Sigmoid colon (tissue), 7 donors: Measurements from ENCODE around the gene SMIM28. TPM values are rescaled to one million over a fixed set of nuclear protein-coding genes. Genes with fewer than 3 reads are reported as not detected.

ENCODE experiments used
- DNase-seq: peaks from one replicate; pipeline ENCODE4 v3.0.0-alpha.2; 2019
- H3K27ac ChIP-seq, 4 donors: fragments of 200-600 bp; sonication (generic); one replicate each; pipeline ENCODE4 v1.5.1; 2016 to 2019; ENCODE audit warnings: mild to moderate bottlenecking in 1 of 4
- H3K27me3 ChIP-seq, 3 donors: fragments of 200-600 bp; sonication (generic); one replicate each; pipeline ENCODE4 v1.5.1; 2019; ENCODE audit warnings: mild to moderate bottlenecking in 1 of 3
- H3K36me3 ChIP-seq, 4 donors: fragments of 200-600 bp; sonication (generic); one replicate each; pipeline ENCODE4 v1.5.1; 2016 to 2019
- H3K4me1 ChIP-seq, 4 donors: fragments of 200-600 bp; sonication (generic); one replicate each; pipeline ENCODE4 v1.5.1; 2017 to 2019
- H3K4me3 ChIP-seq, 4 donors: fragments of 200-600 bp; sonication (generic); one replicate each; pipeline ENCODE4 v1.5.1; 2017 to 2019; ENCODE audit warnings: mild to moderate bottlenecking in 2 of 4, moderate library complexity in 1 of 4
- H3K9me3 ChIP-seq, 4 donors: fragments of 200-600 bp in 3 of 4; sonication (generic) in 3 of 4; one replicate each; pipeline versions ENCODE4 v1.5.1 to v1.6.1; 2013 to 2019
- EP300 ChIP-seq, 4 donors: sonication (generic); formaldehyde crosslinking; IDR thresholded peaks; one replicate each; pipeline ENCODE4 v1.6.1; 2017; ENCODE audit warnings: antibody characterized with exemption in 4 of 4
- POLR2A ChIP-seq, 2 donors: fragments of 450-650 bp; IDR thresholded peaks; one replicate each; pipeline ENCODE4 v1.6.1; 2016; ENCODE audit warnings: antibody characterized with exemption in 2 of 2, mild to moderate bottlenecking in 2 of 2, moderate library complexity in 2 of 2
- POLR2AphosphoS5 ChIP-seq, 4 donors: sonication (generic); formaldehyde crosslinking; IDR thresholded peaks; one replicate each; pipeline ENCODE4 v1.6.1; 2017; ENCODE audit warnings: antibody characterized with exemption in 4 of 4
- WGBS, 2 donors: extraction: QIAGEN DNeasy Blood & Tissue Kit; methylation state at CpG; one replicate each; pipeline ENCODE4 v1.1.7; 2013; 5-methylcytosine and 5-hydroxymethylcytosine counted together
- intact Hi-C: fragments of 100-400 bp; cut with DNase I; formaldehyde crosslinking; loops from one replicate; pipeline ENCODE4 v1.15.1; 2023
- polyA plus RNA-seq, 3 donors: library from polyadenylated mRNA; stranded (reverse); fragments of 200-250 nt; gene quantifications; one replicate each; pipeline ENCODE4 v1.2.3, GENCODE V29; 2013
- total RNA-seq, 4 donors: library from RNA; depleted of rRNA; stranded (reverse); fragments of >200 nt; gene quantifications; one replicate each; pipeline ENCODE4 v1.1.0, GENCODE V29; 2016
- TF ChIP-seq, protein P1 (sequence below), 4 experiments: fragments of 450-650 bp in 3 of 4; fragments of 200-600 bp in 1 of 4; IDR thresholded peaks; one replicate each; pipeline ENCODE4 v1.5.1; 2016 to 2019; ENCODE audit warnings: antibody characterized with exemption in 4 of 4, mild to moderate bottlenecking in 3 of 4, moderate library complexity in 2 of 4
- donor health status: healthy with polysubstance abuse.
- donor health status: Bipolar disorder and iron deficiency.
- donor health status: healthy.

Gene SMIM28
- total and polyA plus RNA-seq, 7 donors = 0.66 to 5.3 (median 4.6) TPM; not detected in 2

DNA sequence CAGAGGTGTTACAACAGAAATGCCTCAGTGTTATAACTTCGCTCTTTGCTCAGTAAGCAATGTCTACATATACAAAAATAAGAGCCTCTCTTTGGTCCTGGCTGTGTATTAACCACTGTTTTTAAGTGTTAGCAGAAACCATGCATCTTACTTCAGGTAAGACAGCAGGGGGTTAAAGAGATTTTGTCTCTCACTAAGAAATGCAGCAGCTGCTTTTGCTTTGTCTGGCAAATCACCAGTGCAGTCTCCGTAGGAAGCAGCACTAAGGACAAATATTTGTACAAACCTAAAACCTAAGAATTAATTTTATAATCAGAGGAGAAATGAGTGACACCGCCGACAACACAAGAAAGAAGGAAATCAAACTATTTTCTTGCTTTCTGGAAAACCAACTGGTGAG, 758 bp downstream of the SMIM28 start:
- WGBS, 2 donors = 68 to 72% methylated on average over 4 of the region's 4 CpGs

GRCh38 chr6:138382498-138383265, 5.0 kb downstream of the SMIM28 start:
- no peak for DNase-seq
- Histone ChIP-seq H3K4me3 (no peak overlapping the region), H3K27ac (no peak overlapping the region), H3K4me1 (no peaks in the 10 kb centered on the region), H3K27me3 (no peaks in the 10 kb centered on the region), H3K36me3 (no peaks in the 10 kb centered on the region), H3K9me3 (no peaks in the 10 kb centered on the region)
- TF ChIP-seq EP300 (IDR thresholded peaks at IDR 0.05) (no peak), POLR2AphosphoS5 (IDR thresholded peaks at IDR 0.05) (no peak), POLR2A (IDR thresholded peaks at IDR 0.05) (no peak)
- TF ChIP-seq, protein P1, sequence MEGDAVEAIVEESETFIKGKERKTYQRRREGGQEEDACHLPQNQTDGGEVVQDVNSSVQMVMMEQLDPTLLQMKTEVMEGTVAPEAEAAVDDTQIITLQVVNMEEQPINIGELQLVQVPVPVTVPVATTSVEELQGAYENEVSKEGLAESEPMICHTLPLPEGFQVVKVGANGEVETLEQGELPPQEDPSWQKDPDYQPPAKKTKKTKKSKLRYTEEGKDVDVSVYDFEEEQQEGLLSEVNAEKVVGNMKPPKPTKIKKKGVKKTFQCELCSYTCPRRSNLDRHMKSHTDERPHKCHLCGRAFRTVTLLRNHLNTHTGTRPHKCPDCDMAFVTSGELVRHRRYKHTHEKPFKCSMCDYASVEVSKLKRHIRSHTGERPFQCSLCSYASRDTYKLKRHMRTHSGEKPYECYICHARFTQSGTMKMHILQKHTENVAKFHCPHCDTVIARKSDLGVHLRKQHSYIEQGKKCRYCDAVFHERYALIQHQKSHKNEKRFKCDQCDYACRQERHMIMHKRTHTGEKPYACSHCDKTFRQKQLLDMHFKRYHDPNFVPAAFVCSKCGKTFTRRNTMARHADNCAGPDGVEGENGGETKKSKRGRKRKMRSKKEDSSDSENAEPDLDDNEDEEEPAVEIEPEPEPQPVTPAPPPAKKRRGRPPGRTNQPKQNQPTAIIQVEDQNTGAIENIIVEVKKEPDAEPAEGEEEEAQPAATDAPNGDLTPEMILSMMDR (IDR thresholded peaks at IDR 0.05) = no peak
- intact Hi-C loops = no loop called here
- 87 to 91% methylated on average over 8 of the region's 8 CpGs for WGBS, 2 donors

More for the DNA sequence above, 758 bp downstream of the SMIM28 start:
- no peak for DNase-seq
- no peak overlapping the region for H3K4me3 ChIP-seq
- no peaks in the 10 kb centered on the region for H3K9me3 ChIP-seq
- TF ChIP-seq EP300 (IDR thresholded peaks at IDR 0.05) (no peak), POLR2A (IDR thresholded peaks at IDR 0.05) (no peak), POLR2AphosphoS5 (IDR thresholded peaks at IDR 0.05) (no peak)
- TF ChIP-seq, protein P1 (IDR thresholded peaks at IDR 0.05) = no peak
- H3K36me3 ChIP-seq = no peaks in the 10 kb centered on the region
- H3K27ac ChIP-seq = no peak overlapping the region
- no peaks in the 10 kb centered on the region for H3K27me3 ChIP-seq
- intact Hi-C loops = no loop called here
- no peaks in the 10 kb centered on the region for H3K4me1 ChIP-seq

DNA sequence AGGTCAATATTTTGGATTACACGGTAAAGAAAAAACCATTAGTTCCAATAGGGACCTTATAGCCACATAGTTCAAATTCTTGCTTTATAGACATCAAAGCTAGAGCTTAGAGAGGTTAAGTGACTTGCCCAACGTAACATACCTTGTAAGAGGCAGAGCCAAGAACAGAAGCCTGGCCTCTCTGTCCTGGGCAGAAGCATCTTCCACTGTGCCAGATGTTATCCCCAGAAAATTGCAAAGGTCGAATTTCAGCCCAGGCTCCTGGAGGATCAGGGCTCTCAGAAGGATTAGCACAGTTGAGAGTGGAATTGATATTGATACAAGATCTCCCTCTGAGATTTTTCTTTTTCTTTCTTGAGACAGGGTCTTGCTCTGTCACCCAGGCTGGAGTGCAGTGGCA, 6.1 kb downstream of the SMIM28 start:
- Histone ChIP-seq H3K9me3 (no peaks in the 10 kb centered on the region), H3K27ac (no peak overlapping the region), H3K36me3 (no peaks in the 10 kb centered on the region), H3K27me3 (no peaks in the 10 kb centered on the region), H3K4me1 (no peaks in the 10 kb centered on the region), H3K4me3 (no peak overlapping the region)
- intact Hi-C loops = no loop called here
- 77 to 86% methylated on average over 3 of the region's 3 CpGs for WGBS, 2 donors
- no peak for DNase-seq
- TF ChIP-seq, protein P1 (IDR thresholded peaks at IDR 0.05) = no peak
- TF ChIP-seq POLR2AphosphoS5 (IDR thresholded peaks at IDR 0.05) = no peak
- TF ChIP-seq EP300 (IDR thresholded peaks at IDR 0.05) = no peak
- TF ChIP-seq POLR2A (IDR thresholded peaks at IDR 0.05) = no peak

- TF ChIP-seq POLR2A (IDR thresholded peaks at IDR 0.05) = no peak
- TF ChIP-seq EP300 (IDR thresholded peaks at IDR 0.05) = no peak
- no peak for TF ChIP-seq POLR2AphosphoS5 (IDR thresholded peaks at IDR 0.05)
- TF ChIP-seq, protein P1 (IDR thresholded peaks at IDR 0.05) = no peak
- Histone ChIP-seq H3K9me3 (no peaks in the 10 kb centered on the region), H3K4me3 (no peak overlapping the region), H3K36me3 (no peaks in the 10 kb centered on the region), H3K27ac (no peak overlapping the region), H3K4me1 (no peaks in the 10 kb centered on the region), H3K27me3 (no peaks in the 10 kb centered on the region)
- WGBS, 2 donors = 97 to 99% methylated on average over 3 of the region's 3 CpGs
- intact Hi-C loops = no loop called here
- DNase-seq = no peak
Observed at GRCh38 chr6:138386897-138387296, 9.2 kb downstream of the SMIM28 start.
